SH-SY5Y (cell line): ENCODE measurements around the gene PPP1R16B.

Experiments
- GATA2 ChIP-seq: IDR thresholded peaks from 2 replicates; pipeline ENCODE4 v1.6.1; 2011; ENCODE audit warnings: mild to moderate bottlenecking, low read depth, low read length
- GATA3 ChIP-seq: IDR thresholded peaks from 2 replicates; pipeline ENCODE4 v1.6.1; 2011; ENCODE audit warnings: low read depth, mild to moderate bottlenecking, low read length, moderate library complexity

The PPP1R16B gene

GRCh38 chr20:38806855-38807655 lies 1.6 kb downstream of the PPP1R16B start:
- TF ChIP-seq GATA2 (no peak), GATA3 (no peak)

GRCh38 chr20:38809942-38810341 lies 4.4 kb downstream of the PPP1R16B start:
- TF ChIP-seq GATA3 = no peak
- no peak for TF ChIP-seq GATA2

GRCh38 chr20:38810926-38811630 lies 5.6 kb downstream of the PPP1R16B start:
- no peak for TF ChIP-seq GATA2

DNA sequence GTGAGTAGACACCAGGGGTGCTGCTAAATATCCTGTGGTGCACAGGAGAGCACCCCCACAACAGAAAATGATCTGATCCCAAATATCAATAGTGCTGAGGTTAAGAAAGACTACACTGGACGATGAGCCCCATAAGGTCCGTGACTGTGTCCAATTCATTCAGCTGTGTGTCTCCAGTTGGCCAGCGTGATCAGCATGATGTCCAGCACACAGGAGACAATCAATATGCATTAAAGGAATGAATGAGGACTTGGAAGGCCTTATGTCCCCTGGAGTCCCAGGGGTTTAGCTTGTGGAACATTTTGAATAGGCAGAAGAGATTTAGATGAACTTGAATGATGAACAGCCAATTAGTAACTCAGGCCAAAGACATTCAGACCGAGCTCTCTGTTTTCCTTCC lies 6.3 kb downstream of the PPP1R16B start:
- no peak for TF ChIP-seq GATA2

DNA sequence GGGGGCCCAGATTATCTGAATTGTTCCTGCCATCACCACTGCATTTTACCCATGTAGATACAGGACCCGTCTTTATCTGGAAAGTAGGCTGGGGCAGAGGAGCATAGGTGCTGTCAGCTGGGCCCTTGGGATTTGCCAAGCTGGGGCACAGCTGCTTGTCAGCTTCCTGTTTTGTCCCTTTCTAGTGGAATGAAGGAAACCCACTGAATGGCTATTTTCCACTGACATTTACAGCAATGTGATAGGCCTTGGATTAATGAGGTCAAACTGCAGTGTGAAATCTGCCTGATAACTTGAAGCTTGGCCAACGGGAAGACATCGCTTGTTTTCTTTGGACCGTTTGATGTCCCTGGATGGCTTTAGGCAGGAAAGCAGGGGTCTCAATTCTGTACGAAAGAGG lies 6.7 kb downstream of the PPP1R16B start:
- TF ChIP-seq GATA3 (no peak), GATA2 (no peak)

GRCh38 chr20:38812709-38813573 lies 7.4 kb downstream of the PPP1R16B start:
- no peak for TF ChIP-seq GATA3
- no peak for TF ChIP-seq GATA2

DNA sequence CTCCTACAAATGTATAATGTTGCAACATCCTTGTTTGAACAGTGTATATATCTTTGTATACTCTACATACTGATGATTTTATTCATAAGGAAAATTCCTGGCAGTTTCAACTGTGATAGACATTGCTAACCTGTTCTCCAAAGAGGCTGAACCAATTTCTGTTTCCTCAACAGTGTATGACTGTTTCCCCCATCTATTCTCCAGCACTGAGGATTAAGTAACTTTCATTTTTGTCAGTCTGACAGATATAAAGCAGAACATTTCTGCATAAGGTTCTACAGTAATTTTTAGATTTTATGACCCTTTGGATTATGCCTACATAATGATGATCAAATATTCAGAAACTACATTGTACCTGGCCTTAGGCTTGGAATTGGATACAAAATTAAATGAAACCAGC lies 9.9 kb downstream of the PPP1R16B start:
- TF ChIP-seq GATA2 (no peak), GATA3 (no peak)

DNA sequence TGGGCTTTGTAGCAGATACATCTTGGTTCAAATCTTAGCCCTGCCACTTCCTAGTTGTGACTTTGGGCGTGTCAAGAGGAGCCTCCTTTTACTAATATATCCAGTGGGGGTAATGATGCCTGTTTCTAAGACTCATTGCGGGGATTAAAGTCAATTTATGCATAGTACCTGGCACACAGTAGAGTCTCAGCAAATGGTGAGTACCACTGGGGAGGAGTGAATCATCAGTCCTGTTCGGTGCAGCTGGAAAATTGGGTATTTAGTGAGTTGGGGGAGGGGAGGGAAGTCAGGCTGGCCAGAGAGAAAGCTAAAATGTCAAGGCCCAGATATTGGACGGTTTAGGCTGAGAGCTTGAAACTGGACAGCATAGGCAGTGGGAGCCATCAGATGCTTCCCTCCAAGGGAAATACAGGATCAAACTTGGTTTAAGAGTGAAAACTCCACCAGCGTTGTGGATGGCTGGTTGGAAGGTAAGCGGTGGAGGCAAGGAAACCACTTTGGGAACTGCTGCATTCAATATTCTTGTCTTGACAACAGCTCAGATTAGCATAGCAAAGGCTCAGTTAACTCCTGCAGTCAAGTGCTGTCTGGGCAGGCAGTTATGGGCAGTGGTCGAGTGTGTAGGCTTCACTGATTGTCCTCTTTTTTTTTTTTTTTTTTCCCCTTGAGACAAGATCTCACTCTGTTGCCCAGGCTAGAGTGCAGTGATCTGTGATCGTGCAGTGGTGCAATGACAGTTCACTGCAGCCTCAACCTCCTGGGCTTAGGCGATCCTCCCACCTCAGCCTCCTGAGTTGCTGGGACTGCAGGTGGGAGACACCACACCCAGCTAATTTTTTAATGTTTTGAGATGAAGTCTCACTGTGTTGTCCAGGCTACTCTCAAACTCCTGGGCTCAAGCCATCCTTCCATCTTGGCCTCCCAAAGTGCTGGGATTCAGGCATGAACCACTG lies 12.9 kb downstream of the PPP1R16B start:
- TF ChIP-seq GATA2 (no peak), GATA3 (no peak)

DNA sequence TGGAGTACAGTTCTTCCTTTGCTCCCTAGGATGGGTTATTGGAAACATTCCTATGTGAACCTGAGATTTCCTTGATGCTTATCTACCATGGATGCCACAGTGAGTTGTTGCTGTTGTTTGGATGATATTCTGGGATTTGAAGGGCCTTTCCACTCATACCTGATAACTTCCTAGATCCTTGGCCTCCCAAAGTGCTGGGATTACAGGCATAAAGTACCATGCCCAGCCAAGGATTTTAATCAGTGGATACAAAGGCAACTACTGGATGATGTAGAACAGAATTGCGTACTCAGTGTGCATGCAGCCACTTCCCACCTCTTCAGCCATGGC lies 20.0 kb downstream of the PPP1R16B start:
- TF ChIP-seq GATA3 (no peak), GATA2 (no peak)

DNA sequence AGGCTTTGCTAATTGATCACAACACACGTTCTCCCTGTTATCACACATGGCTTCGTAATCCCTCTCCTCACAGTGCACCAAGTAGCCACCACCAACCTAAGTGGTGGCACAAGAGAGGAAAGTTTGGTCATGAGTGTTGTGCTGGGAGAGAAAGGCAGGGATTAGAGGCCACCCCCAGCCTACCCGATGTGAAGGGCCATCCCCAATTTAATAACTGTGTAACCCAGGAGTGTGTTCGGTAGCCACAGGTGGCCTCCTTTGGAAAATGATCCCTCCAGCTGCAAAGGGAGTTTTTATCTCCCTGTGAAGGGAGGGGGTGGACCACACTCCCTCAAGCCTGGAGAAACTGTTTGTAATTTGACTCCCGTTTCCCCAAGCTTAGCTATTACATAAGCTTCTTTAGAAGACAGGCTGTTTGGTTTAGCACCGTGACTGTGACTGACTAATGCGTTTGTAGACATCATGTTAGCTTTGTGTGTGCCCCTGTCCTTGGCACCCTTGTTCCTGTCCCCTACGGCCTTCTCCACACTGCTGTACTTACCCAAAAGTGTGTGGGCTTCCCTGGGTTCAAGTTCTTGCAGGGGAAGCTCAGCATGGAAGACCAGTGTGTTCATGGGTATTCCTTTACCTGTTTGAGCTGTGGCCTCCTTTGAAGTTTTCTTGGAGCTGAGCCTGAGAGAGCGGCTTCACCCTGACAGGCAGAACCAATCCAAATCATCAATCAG lies 20.6 kb downstream of the PPP1R16B start:
- TF ChIP-seq GATA2 (no peak), GATA3 (no peak)

- TF ChIP-seq GATA2 = no peak
- TF ChIP-seq GATA3 = no peak
Observed at GRCh38 chr20:38827770-38828281, 22.3 kb downstream of the PPP1R16B start.

- no peak for TF ChIP-seq GATA3
- TF ChIP-seq GATA2 = no peak
Observed at GRCh38 chr20:38828514-38829295, 23.2 kb downstream of the PPP1R16B start.
